Measurements from ENCODE around the gene AIMP1. TPM values are rescaled to one million over a fixed set of nuclear protein-coding genes. Genes with fewer than 3 reads are reported as not detected.
A peak's percentile ranks its signal among the peaks of the same experiment; 100 is the strongest.

AIMP1 gene
- total RNA-seq, 1 donor from 2014 or later: 36.3 TPM

DNA sequence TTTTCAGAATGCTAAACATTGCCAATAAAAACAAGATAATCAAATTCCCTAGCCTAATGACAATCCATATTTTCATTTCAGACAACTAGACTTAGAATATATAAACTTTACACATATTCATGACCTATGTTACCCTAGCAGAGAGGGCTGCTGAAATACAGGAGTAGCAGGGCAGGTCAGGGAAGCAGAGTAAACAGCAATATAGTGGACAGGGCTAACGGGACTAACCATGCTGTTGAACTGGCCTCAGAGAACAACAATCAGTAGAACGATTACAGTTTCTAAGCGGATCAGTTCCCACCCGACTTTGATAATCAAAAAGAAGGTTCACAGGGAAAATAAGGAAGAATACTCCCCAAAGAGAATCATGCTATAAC lies 14.3 kb upstream of the AIMP1 start:
- TF ChIP-seq, protein P1, sequence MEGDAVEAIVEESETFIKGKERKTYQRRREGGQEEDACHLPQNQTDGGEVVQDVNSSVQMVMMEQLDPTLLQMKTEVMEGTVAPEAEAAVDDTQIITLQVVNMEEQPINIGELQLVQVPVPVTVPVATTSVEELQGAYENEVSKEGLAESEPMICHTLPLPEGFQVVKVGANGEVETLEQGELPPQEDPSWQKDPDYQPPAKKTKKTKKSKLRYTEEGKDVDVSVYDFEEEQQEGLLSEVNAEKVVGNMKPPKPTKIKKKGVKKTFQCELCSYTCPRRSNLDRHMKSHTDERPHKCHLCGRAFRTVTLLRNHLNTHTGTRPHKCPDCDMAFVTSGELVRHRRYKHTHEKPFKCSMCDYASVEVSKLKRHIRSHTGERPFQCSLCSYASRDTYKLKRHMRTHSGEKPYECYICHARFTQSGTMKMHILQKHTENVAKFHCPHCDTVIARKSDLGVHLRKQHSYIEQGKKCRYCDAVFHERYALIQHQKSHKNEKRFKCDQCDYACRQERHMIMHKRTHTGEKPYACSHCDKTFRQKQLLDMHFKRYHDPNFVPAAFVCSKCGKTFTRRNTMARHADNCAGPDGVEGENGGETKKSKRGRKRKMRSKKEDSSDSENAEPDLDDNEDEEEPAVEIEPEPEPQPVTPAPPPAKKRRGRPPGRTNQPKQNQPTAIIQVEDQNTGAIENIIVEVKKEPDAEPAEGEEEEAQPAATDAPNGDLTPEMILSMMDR (IDR thresholded peaks at IDR 0.05; ENCODE audit: unreplicated experiment): no peak
- no peak for DNase-seq (ENCODE audit: low spot score, unreplicated experiment)
- H3K27ac Mint-ChIP-seq: no peak overlapping the region
- H3K9me3 Mint-ChIP-seq (ENCODE audit: low read depth): peaks cover 4% of the 10 kb centered on the region
- peaks cover 3% of the 10 kb centered on the region for H3K4me1 Mint-ChIP-seq (ENCODE audit: low read depth)
- H3K27me3 Mint-ChIP-seq: no peaks in the 10 kb centered on the region
- peaks cover 18% of the 10 kb centered on the region for H3K36me3 Mint-ChIP-seq (ENCODE audit: insufficient read depth)
- H3K4me3 Mint-ChIP-seq (ENCODE audit: low read depth): no peak overlapping the region

DNA sequence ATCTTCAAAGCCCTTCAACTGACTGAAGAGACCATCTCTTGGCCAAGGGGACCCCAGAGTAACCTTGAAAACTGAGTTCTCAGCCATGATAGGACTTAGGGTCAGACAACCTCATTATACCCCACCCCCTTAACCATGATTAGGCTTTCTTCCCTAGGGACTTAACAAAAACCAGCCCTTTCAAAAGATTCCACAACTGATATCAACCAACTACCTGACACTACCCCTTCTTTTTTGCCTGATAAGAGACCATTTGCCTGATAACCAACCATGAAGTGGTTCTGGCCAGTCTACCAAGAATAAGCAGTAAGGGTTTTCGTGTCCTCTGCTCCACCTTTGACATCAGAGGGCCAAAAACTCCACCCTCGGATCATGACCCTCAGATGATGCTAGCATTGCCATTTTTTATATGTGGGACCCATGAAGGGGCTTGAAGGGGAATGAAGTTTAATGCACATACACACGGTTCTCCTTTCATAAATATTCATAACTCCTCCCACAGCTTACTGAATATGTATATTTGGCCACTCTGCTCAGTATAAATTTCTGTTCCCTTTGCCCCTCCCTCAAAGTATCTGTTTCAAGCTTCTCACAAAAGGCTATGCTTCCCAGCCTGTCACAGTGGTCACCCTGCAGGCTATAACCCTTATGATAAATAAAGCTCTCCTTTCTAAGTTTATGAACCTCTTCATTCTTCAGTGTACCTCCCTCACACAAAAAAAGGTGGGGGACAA lies 12.6 kb upstream of the AIMP1 start:
- TF ChIP-seq, protein P1 (IDR thresholded peaks at IDR 0.05; ENCODE audit: unreplicated experiment): no peak
- Mint-ChIP-seq H3K4me1 (ENCODE audit: low read depth) (peaks cover 3% of the 10 kb centered on the region), H3K36me3 (ENCODE audit: insufficient read depth) (peaks cover 16% of the 10 kb centered on the region), H3K27me3 (no peaks in the 10 kb centered on the region), H3K4me3 (ENCODE audit: low read depth) (no peak overlapping the region), H3K27ac (peak overlapping the region; percentile 5), H3K9me3 (ENCODE audit: low read depth) (peaks cover 4% of the 10 kb centered on the region)
- DNase-seq (ENCODE audit: low spot score, unreplicated experiment): no peak

DNA sequence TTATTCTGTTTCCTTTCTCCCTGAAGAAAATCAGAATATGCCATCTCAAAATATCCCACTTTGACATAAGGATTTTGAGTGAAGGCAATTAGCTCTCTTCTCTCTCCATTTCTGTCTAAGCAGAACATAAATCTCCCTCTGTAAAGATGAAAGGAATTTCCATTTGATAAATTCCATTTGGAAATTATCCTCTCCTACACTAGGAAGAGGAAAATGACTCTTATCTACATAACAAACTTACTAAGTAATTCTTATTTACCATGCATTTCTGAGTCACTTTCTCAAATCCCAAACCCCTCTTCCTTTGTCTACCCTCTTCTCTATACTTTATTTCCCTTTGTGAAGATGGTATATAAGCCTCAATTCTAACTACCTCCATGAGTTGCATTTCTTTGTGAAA lies 11.7 kb upstream of the AIMP1 start:
- Mint-ChIP-seq H3K36me3 (ENCODE audit: insufficient read depth) (peaks cover 15% of the 10 kb centered on the region), H3K27me3 (no peaks in the 10 kb centered on the region), H3K4me3 (ENCODE audit: low read depth) (no peak overlapping the region), H3K27ac (no peak overlapping the region), H3K9me3 (ENCODE audit: low read depth) (peaks cover 4% of the 10 kb centered on the region), H3K4me1 (ENCODE audit: low read depth) (peaks cover 3% of the 10 kb centered on the region)
- TF ChIP-seq, protein P1 (IDR thresholded peaks at IDR 0.05; ENCODE audit: unreplicated experiment): no peak
- no peak for DNase-seq (ENCODE audit: low spot score, unreplicated experiment)

GRCh38 chr4:106305435-106306055 lies 10.8 kb upstream of the AIMP1 start:
- H3K27ac Mint-ChIP-seq: no peak overlapping the region
- no peak overlapping the region for H3K4me3 Mint-ChIP-seq (ENCODE audit: low read depth)
- DNase-seq (ENCODE audit: low spot score, unreplicated experiment): no peak
- H3K36me3 Mint-ChIP-seq (ENCODE audit: insufficient read depth): peaks cover 10% of the 10 kb centered on the region
- H3K27me3 Mint-ChIP-seq: no peaks in the 10 kb centered on the region
- H3K9me3 Mint-ChIP-seq (ENCODE audit: low read depth): no peaks in the 10 kb centered on the region
- TF ChIP-seq, protein P1 (IDR thresholded peaks at IDR 0.05; ENCODE audit: unreplicated experiment): no peak
- peaks cover 11% of the 10 kb centered on the region for H3K4me1 Mint-ChIP-seq (ENCODE audit: low read depth)

DNA sequence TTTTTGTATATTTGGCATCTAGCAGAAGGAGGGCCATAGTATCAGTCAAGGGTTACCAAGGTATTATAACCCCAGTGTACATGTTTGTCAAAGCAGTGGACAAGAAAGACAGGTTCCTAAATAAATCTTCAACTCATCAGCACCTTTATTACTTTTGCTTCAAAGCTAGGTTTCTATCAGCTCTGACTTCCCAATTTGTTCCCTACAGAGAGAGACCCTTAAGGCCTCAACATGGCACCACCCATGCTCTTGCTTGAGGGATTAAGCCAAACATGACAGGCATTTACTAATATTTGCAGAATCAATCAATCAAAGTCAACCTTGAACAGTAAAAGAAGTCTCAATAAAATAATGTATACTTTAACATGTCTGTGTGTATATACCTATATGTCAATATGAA lies 9.8 kb upstream of the AIMP1 start:
- Mint-ChIP-seq H3K4me3 (ENCODE audit: low read depth) (no peak overlapping the region), H3K9me3 (ENCODE audit: low read depth) (no peaks in the 10 kb centered on the region), H3K27me3 (no peaks in the 10 kb centered on the region), H3K36me3 (ENCODE audit: insufficient read depth) (peaks cover 10% of the 10 kb centered on the region), H3K4me1 (ENCODE audit: low read depth) (peaks cover 13% of the 10 kb centered on the region), H3K27ac (no peak overlapping the region)
- DNase-seq (ENCODE audit: low spot score, unreplicated experiment): no peak
- TF ChIP-seq, protein P1 (IDR thresholded peaks at IDR 0.05; ENCODE audit: unreplicated experiment): no peak

Measured in progenitor cell of endocrine pancreas (in vitro differentiated cells).